NOMO-1 treated with dmso at 0.1 percent for 144 hours (cell line): ENCODE results near the gene GSS.

Experiments
- DNase-seq: peaks from one replicate; lab custom pipeline; 2025; ENCODE audit not compliant: unreplicated experiment; lab: John Stamatoyannopoulos, UW

Gene GSS

GRCh38 chr20:34994509-34995131 is 39.0 kb upstream of the GSS start:
- DNase-seq: no peak

- no peak for DNase-seq
Observed at GRCh38 chr20:34993941-34994508, 38.4 kb upstream of the GSS start.

GRCh38 chr20:34992751-34993417 is 37.3 kb upstream of the GSS start:
- DNase-seq: no peak

GRCh38 chr20:34990661-34991214 is 35.1 kb upstream of the GSS start:
- no peak for DNase-seq

- DNase-seq: no peak
Observed at GRCh38 chr20:34990231-34990630, 34.6 kb upstream of the GSS start.

- DNase-seq: no peak
Observed at GRCh38 chr20:34989670-34990069, 34.1 kb upstream of the GSS start.

- DNase-seq: no peak
Observed at GRCh38 chr20:34989118-34989517, 33.5 kb upstream of the GSS start.

GRCh38 chr20:34988191-34988540 is 32.6 kb upstream of the GSS start:
- DNase-seq: no peak

GRCh38 chr20:34987288-34988190 is 31.9 kb upstream of the GSS start:
- no peak for DNase-seq

- no peak for DNase-seq
Observed at GRCh38 chr20:34986311-34987287, 31.0 kb upstream of the GSS start.

GRCh38 chr20:34985461-34986310 is 30.1 kb upstream of the GSS start:
- DNase-seq: no peak

- DNase-seq: no peak
Observed at GRCh38 chr20:34984756-34985261, 29.2 kb upstream of the GSS start.

GRCh38 chr20:34983995-34984735 is 28.6 kb upstream of the GSS start:
- DNase-seq: no peak

- no peak for DNase-seq
Observed at GRCh38 chr20:34983089-34983820, 27.6 kb upstream of the GSS start.

- DNase-seq: no peak
Observed at GRCh38 chr20:34982270-34983088, 26.9 kb upstream of the GSS start.

GRCh38 chr20:34980543-34981233 is 25.1 kb upstream of the GSS start:
- no peak for DNase-seq
